HL-60 (cell line): ENCODE data around the gene HABP2.

ENCODE experiments used
- DNase-seq, 2 experiments: peaks; one replicate each; pipeline ENCODE4 v3.0.0-alpha.2; 2010 to 2020; ENCODE audit warnings: low read depth in 1 of 2, low spot score in 1 of 2
- H3K27ac ChIP-seq: fragments of 250-450 bp; sonication (Bioruptor Pico); replicated peaks from 2 replicates; pipeline ENCODE4 v1.5.1; 2020; ENCODE audit warnings: mild to moderate bottlenecking, moderate library complexity
- H3K27me3 ChIP-seq: fragments of 250-450 bp; sonication (Bioruptor Pico); 2 replicates; pipeline ENCODE4 v1.5.1; 2021; ENCODE audit warnings: mild to moderate bottlenecking, moderate library complexity; ENCODE audit not compliant: insufficient read depth, poor library complexity, severe bottlenecking
- H3K4me3 ChIP-seq: replicated peaks from 2 replicates; pipeline ENCODE4 v1.5.1; 2011; ENCODE audit warnings: mild to moderate bottlenecking, control low read depth, low read length; ENCODE audit not compliant: insufficient read depth
- CTCF ChIP-seq: IDR thresholded peaks from one replicate; pipeline ENCODE4 v1.5.1; 2011; ENCODE audit warnings: low read length, control low read depth, inconsistent platforms; ENCODE audit not compliant: insufficient read depth
- GABPA ChIP-seq: IDR thresholded peaks from 2 replicates; pipeline ENCODE4 v1.6.1; 2012; ENCODE audit warnings: low read depth
- POLR2AphosphoS5 ChIP-seq: IDR thresholded peaks from 2 replicates; pipeline ENCODE4 v1.6.1; 2012; ENCODE audit warnings: low read depth
- REST ChIP-seq: IDR thresholded peaks from 2 replicates; pipeline ENCODE4 v1.6.1; 2012; ENCODE audit warnings: low read depth; ENCODE audit not compliant: insufficient replicate concordance
- SPI1 ChIP-seq: IDR thresholded peaks from 2 replicates; pipeline ENCODE4 v1.6.1; 2012; ENCODE audit warnings: low read depth, mild to moderate bottlenecking, borderline replicate concordance

HABP2 gene

GRCh38 chr10:113547426-113547825 is 5.4 kb upstream of the HABP2 start:
- H3K27me3 ChIP-seq: no peaks in the 10 kb centered on the region
- H3K4me3 ChIP-seq: no peak overlapping the region
- DNase-seq: no peak
- TF ChIP-seq CTCF: no peak
- TF ChIP-seq POLR2AphosphoS5: no peak
- no peak for TF ChIP-seq REST
- no peak for TF ChIP-seq SPI1
- no peak for TF ChIP-seq GABPA
- H3K27ac ChIP-seq: no peak overlapping the region

- no peak overlapping the region for H3K4me3 ChIP-seq
- no peaks in the 10 kb centered on the region for H3K27me3 ChIP-seq
- no peak for TF ChIP-seq GABPA
- DNase-seq: no peak
- H3K27ac ChIP-seq: no peak overlapping the region
These were observed 3.0 kb upstream of the HABP2 start for GRCh38 chr10:113549856-113550255.

GRCh38 chr10:113550365-113550764 is 2.5 kb upstream of the HABP2 start:
- no peak overlapping the region for H3K4me3 ChIP-seq
- no peak for DNase-seq
- no peak overlapping the region for H3K27ac ChIP-seq
- H3K27me3 ChIP-seq: no peaks in the 10 kb centered on the region
- TF ChIP-seq POLR2AphosphoS5 (no peak), GABPA (no peak), CTCF (no peak), SPI1 (no peak), REST (no peak)

- no peak for DNase-seq
- peaks cover 2% of the 10 kb centered on the region for H3K27me3 ChIP-seq
- no peak overlapping the region for H3K27ac ChIP-seq
- TF ChIP-seq CTCF (no peak), GABPA (no peak), REST (no peak), SPI1 (no peak), POLR2AphosphoS5 (no peak)
- H3K4me3 ChIP-seq: no peak overlapping the region
These were observed 839 bp upstream of the HABP2 start for GRCh38 chr10:113552014-113552413.
